AG09309 (cell line): Measurements from ENCODE around the gene OR4D6.
"Not testable (repeated sequence)": the region's sequence is repeated elsewhere in the genome, so short reads cannot be mapped to it uniquely, and the experiment has no call there.

Experiments
- DNase-seq: peaks from one replicate; pipeline ENCODE4 v3.0.0-alpha.2; 2010; ENCODE audit warnings: low read depth
- H3K4me3 ChIP-seq: 2 replicates; pipeline ENCODE4 v1.5.1; 2011; ENCODE audit warnings: mild to moderate bottlenecking, low read depth, low read length, moderate library complexity; ENCODE audit not compliant: control insufficient read depth
- TF ChIP-seq, protein P1 (sequence below): IDR thresholded peaks from 2 replicates; pipeline ENCODE4 v1.5.1; 2011; ENCODE audit warnings: mild to moderate bottlenecking, low read depth, low read length, inconsistent platforms; ENCODE audit not compliant: insufficient read depth, control insufficient read depth; ENCODE audit errors: missing control alignments

Gene OR4D6

DNA sequence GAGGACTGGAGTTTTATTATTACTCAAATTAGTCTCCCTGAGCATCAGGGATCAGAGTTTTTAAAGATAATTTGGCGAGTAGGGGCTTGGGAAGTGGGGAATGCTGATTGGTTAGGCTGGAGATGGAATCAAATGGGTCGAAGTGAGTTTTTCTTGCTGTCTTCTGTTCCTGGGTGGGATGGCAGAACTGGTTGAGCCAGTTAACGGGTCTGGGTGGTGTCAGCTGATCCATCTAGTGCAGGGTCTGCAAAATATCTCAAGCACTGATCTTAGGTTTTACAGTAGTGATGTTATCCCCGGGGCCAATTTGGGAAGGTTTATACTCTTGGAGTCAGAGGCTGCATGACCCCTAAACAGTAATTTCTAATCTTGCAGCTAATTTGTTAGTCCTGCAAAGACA is 31.6 kb upstream of the OR4D6 start:
- no peak overlapping the region for H3K4me3 ChIP-seq
- no peak for DNase-seq
- TF ChIP-seq, protein P1, sequence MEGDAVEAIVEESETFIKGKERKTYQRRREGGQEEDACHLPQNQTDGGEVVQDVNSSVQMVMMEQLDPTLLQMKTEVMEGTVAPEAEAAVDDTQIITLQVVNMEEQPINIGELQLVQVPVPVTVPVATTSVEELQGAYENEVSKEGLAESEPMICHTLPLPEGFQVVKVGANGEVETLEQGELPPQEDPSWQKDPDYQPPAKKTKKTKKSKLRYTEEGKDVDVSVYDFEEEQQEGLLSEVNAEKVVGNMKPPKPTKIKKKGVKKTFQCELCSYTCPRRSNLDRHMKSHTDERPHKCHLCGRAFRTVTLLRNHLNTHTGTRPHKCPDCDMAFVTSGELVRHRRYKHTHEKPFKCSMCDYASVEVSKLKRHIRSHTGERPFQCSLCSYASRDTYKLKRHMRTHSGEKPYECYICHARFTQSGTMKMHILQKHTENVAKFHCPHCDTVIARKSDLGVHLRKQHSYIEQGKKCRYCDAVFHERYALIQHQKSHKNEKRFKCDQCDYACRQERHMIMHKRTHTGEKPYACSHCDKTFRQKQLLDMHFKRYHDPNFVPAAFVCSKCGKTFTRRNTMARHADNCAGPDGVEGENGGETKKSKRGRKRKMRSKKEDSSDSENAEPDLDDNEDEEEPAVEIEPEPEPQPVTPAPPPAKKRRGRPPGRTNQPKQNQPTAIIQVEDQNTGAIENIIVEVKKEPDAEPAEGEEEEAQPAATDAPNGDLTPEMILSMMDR = no peak

DNA sequence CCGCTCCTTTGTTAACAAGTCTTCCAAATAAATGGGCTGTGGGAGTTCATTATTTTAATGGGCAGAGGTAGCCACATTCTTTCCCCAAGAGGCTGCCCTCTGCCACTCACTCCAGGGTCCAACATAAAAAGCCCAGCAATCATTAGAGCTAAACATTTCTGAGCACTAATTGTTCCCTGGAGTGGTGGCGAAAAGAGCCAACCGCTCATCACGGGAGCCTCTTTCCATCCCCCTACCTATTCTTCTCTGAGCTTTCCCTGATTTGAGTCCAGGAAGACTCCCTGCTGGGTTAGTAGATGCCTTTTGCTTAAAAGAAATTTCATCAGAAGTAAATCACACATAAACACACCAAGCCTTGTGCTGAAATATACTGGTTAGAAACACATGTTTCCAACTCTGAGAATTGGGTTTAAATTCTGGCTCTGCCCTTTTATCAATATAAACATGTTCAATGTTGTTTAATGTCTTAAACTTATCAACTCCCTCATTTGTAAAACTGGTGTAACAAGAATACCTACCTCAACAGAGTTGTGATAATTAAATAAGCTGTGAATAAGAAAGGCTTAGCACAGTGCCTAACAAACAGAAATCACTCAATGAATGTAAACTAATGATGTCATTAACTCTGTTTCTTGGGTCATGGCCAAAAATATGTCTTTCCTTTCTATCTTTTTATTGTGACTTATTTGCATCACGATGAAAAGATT is 30.2 kb upstream of the OR4D6 start, which contains the start of gene OR5A2:
TSS of gene OR5A2 (minus strand) at position 53 of the 707 bp plus-strand sequence. CDS start 3,460 bp downstream, outside the sequence.
- no peak within 1 kb of the TSS for H3K4me3 ChIP-seq
- TF ChIP-seq, protein P1 = no peak
- DNase-seq = no peak

DNA sequence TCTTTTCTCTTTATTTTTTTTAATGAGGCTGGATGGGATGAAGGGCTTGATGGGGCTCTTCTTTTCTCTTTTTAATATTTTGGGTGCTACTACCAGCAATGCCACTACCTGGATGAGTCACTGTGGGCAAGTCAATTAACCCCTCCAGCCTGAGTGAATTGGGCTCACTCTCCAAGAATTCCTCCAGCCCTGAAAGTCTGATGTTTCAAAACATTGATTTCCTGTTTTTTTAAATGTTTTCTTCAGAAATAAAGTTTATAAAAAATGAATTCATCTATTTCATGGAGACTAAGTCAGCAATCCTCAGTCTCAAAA is 29.7 kb upstream of the OR4D6 start:
- no peak overlapping the region for H3K4me3 ChIP-seq
- DNase-seq = no peak
- TF ChIP-seq, protein P1 = no peak

DNA sequence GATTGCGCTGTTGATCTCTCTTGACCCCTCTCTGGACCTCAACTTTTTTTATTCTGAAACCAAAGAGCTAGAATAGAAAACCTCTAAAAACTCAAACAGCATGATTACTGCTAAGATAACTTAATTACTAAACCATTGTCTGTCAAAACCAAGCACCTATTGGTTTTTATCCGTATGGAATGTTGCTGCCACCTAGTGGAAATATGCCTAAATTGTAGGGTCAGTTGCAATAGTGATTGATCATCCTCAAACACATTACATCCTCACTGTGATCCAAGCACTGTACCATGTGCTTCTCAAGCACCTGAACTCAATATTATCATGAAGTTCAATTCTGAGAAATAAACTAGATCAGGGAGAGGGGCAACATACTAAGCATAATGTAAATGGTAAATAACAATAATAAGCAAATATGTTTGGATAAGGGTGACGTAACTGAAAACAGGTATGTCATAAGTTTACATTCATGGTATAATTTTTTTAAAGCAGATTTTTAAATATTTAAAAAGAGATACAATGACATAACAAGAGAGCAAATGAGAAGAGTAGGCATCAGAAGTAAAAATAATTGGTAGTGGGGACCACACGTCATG is 26.7 kb upstream of the OR4D6 start:
- DNase-seq = no peak
- no peak overlapping the region for H3K4me3 ChIP-seq
- TF ChIP-seq, protein P1 = peak; percentile 69

DNA sequence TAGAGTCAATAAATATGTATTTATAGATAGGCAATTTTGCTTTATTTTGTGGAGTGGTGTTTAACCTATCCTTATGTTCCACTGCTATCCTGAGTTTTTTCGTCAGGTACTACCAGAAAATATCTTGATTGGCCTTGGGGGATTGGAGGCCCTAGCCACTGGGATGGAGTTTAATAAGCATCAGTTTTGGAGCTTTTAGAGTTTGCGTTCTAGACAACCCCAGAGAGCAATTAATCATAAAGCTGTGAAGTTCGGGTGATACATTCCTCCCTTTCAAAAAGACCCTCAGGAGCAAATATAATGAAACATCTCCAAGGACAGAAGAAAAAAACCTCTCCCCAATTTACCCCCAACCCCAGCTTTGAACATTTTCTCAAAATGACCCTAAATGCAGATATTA is 20.6 kb upstream of the OR4D6 start, which contains the start of gene OR5A1:
TSS of gene OR5A1 (plus strand) at position 301 of the 400 bp plus-strand sequence. CDS start 6,700 bp downstream, outside the sequence.
- DNase-seq = no peak
- H3K4me3 ChIP-seq = no peak within 1 kb of the TSS
- TF ChIP-seq, protein P1 = no peak

DNA sequence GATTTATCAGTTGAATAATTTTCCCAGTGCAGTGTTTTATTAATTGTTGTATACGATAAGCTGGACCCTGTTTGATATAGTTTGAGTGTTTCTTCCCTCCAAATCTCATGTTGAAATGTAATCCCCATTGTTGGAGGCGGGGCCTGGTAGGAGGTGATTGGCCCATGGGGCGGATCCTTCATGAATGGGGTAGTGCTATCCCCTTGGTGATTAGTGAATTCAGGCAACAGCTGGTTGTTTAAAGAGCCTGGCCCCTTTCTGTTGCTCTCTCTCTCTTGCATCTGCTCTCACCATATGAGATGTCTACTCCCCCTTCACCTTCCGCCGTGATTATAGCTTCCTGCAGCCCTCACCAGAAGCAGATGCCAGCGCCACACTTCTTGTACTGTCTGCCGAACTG is 19.0 kb upstream of the OR4D6 start:
- no peak overlapping the region for H3K4me3 ChIP-seq
- TF ChIP-seq, protein P1 = no peak
- no peak for DNase-seq

DNA sequence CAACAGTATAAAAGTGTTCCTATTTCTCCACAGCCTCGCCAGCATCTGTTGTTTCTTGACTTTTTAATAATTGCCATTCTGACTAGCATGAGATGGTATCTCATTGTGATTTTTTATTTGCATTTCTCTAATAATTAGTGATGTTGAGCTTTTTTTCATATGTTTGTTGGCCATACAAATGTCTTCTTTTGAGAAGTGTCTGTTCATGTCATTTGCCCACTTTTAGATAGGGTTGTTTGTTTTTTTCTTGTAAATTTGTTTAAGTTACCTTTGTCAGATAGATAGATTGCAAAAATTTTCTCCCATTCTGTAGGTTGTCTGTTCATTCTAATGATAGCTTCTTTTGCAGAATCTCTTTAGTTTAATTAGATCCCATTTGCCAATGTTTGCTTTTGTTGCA is 11.1 kb upstream of the OR4D6 start:
- DNase-seq, H3K4me3 ChIP-seq: not testable (repeated sequence)
